Neural progenitor cell (in vitro differentiated cells): ENCODE measurements around the gene SOWAHD.

Experiments used
- CTCF ChIP-seq: fragments of 200-600 bp; sonication (generic); IDR thresholded peaks from 2 replicates; pipeline ENCODE4 v1.5.1; 2017; ENCODE audit warnings: antibody characterized with exemption, mild to moderate bottlenecking
- EZH2 ChIP-seq: fragments of 200-600 bp; sonication (generic); IDR thresholded peaks from 2 replicates; pipeline ENCODE4 v1.6.1; 2017; ENCODE audit warnings: antibody characterized with exemption, mild to moderate bottlenecking, moderate library complexity

GRCh38 chrX:119709630-119710029 is 48.8 kb upstream of the SOWAHD start:
- TF ChIP-seq CTCF (no peak), EZH2 (no peak)
